GM10847 (cell line): ENCODE data around the gene FEZF1.

Source experiments
- POLR2A ChIP-seq: IDR thresholded peaks from 2 replicates; pipeline ENCODE4 v1.6.1; 2011; ENCODE audit not compliant: insufficient read length; ENCODE audit errors: extremely low read depth

The FEZF1 gene

GRCh38 chr7:122304319-122304975, at the start of gene FEZF1:
TSS of gene FEZF1 (minus strand) at chr7:122304750. CDS start at chr7:122304437, 313 bp downstream.
- TF ChIP-seq POLR2A: no peak

GRCh38 chr7:122352454-122352853, 47.9 kb upstream of the FEZF1 start:
- TF ChIP-seq POLR2A: no peak

- TF ChIP-seq POLR2A: no peak
These were observed 46.2 kb upstream of the FEZF1 start for GRCh38 chr7:122350701-122351100.

GRCh38 chr7:122344303-122344620, 39.7 kb upstream of the FEZF1 start:
- TF ChIP-seq POLR2A: no peak

GRCh38 chr7:122343601-122344302, 39.2 kb upstream of the FEZF1 start:
- TF ChIP-seq POLR2A: no peak

- TF ChIP-seq POLR2A: no peak
These were observed 35.9 kb upstream of the FEZF1 start for GRCh38 chr7:122340427-122340826.

GRCh38 chr7:122339145-122339904, 34.8 kb upstream of the FEZF1 start:
- no peak for TF ChIP-seq POLR2A

- no peak for TF ChIP-seq POLR2A
These were observed 32.5 kb upstream of the FEZF1 start for GRCh38 chr7:122337011-122337410.

GRCh38 chr7:122329145-122329802, 24.7 kb upstream of the FEZF1 start:
- TF ChIP-seq POLR2A: no peak

GRCh38 chr7:122327969-122328368, 23.4 kb upstream of the FEZF1 start:
- TF ChIP-seq POLR2A: no peak

- TF ChIP-seq POLR2A: no peak
These were observed 12.2 kb upstream of the FEZF1 start for GRCh38 chr7:122316467-122317388.

GRCh38 chr7:122315507-122316466, 11.2 kb upstream of the FEZF1 start:
- no peak for TF ChIP-seq POLR2A

- no peak for TF ChIP-seq POLR2A
These were observed 9.7 kb upstream of the FEZF1 start for GRCh38 chr7:122314284-122314683.
